HepG2 (cell line): Measurements from ENCODE around the gene NELFB. TPM values are rescaled to one million over a fixed set of nuclear protein-coding genes. Genes with fewer than 3 reads are reported as not detected.

Experiments used
- E2F1 ChIP-seq: sonication (generic); formaldehyde crosslinking; IDR thresholded peaks from 2 replicates; pipeline ENCODE4 v1.5.0; 2020; ENCODE audit warnings: missing genetic modification reagents
- HOXD1 ChIP-seq: sonication (generic); formaldehyde crosslinking; IDR thresholded peaks from 2 replicates; pipeline ENCODE4 v1.5.0; 2020; ENCODE audit warnings: missing genetic modification reagents
- MEF2D ChIP-seq: sonication (generic); formaldehyde crosslinking; IDR thresholded peaks from 2 replicates; pipeline ENCODE4 v1.5.1; 2020; ENCODE audit warnings: mild to moderate bottlenecking, missing genetic modification reagents
- MYC ChIP-seq: sonication (generic); formaldehyde crosslinking; IDR thresholded peaks from 2 replicates; pipeline ENCODE4 v1.9.0; 2021; ENCODE audit warnings: missing genetic modification reagents, borderline replicate concordance
- PBX3 ChIP-seq: sonication (generic); formaldehyde crosslinking; IDR thresholded peaks from 2 replicates; pipeline ENCODE4 v1.8.1; 2023; ENCODE audit warnings: missing genetic modification reagents, inconsistent platforms, borderline replicate concordance
- RBM22 ChIP-seq: fragments of 200-400 bp; formaldehyde crosslinking; optimal IDR thresholded peaks from 2 replicates; pipeline ENCODE3; 2017; ENCODE audit warnings: mild to moderate bottlenecking, low read length, moderate library complexity
- SMAD1 ChIP-seq: sonication (generic); formaldehyde crosslinking; IDR thresholded peaks from 2 replicates; pipeline ENCODE4 v1.4.0; 2020; ENCODE audit warnings: missing genetic modification reagents, low read depth, mild to moderate bottlenecking, borderline replicate concordance
- U2AF1 ChIP-seq: fragments of 200-400 bp; formaldehyde crosslinking; optimal IDR thresholded peaks from 2 replicates; pipeline ENCODE3; 2017; ENCODE audit warnings: mild to moderate bottlenecking, low read depth, low read length
- USF2 ChIP-seq, 2 experiments: sonication (generic) in 1 of 2; formaldehyde crosslinking in 1 of 2; IDR thresholded peaks; 2 replicates each; pipeline versions ENCODE4 v1.5.1 to v1.6.1; 2011 to 2020; ENCODE audit warnings: borderline replicate concordance in 1 of 2, low read depth in 1 of 2, low read length in 1 of 2, mild to moderate bottlenecking in 1 of 2, missing genetic modification reagents in 1 of 2, moderate library complexity in 1 of 2
- ZMAT5 ChIP-seq: sonication (generic); formaldehyde crosslinking; IDR thresholded peaks from 2 replicates; pipeline ENCODE4 v1.5.0; 2020; ENCODE audit warnings: mild to moderate bottlenecking, low read depth, missing genetic modification reagents, borderline replicate concordance
- ZNF407 ChIP-seq: sonication (generic); formaldehyde crosslinking; IDR thresholded peaks from one replicate; pipeline ENCODE4 v1.5.1; 2020; ENCODE audit warnings: mild to moderate bottlenecking, missing genetic modification reagents; ENCODE audit errors: not compliant biosample characterization
- ZNF543 ChIP-seq: sonication (generic); formaldehyde crosslinking; IDR thresholded peaks from 2 replicates; pipeline ENCODE4 v1.4.0; 2020; ENCODE audit warnings: mild to moderate bottlenecking, missing genetic modification reagents
- ZNF546 ChIP-seq: sonication (generic); formaldehyde crosslinking; conservative IDR thresholded peaks from 2 replicates; pipeline ENCODE4 v1.8.1; 2023; ENCODE audit warnings: mild to moderate bottlenecking, missing genetic modification reagents
- ZNF720 ChIP-seq: sonication (generic); formaldehyde crosslinking; IDR thresholded peaks from 2 replicates; pipeline ENCODE4 v1.4.0; 2020; ENCODE audit warnings: missing genetic modification reagents
- polyA plus RNA-seq, 8 experiments: library from polyadenylated mRNA; depleted of rRNA in 3 of 8; stranded (reverse) in 7 of 8; unstranded in 1 of 8; fragments of >200 nt; fragmentation: Illumina TruSeq in 4 of 8; extraction: Trizol in 4 of 8; gene quantifications; 2 replicates each; pipeline versions ENCODE4 v1.2.1 to v1.2.3, GENCODE V29; 2011 to 2016; ENCODE audit warnings: low read depth in 4 of 8, missing spikeins in 1 of 8, mixed read lengths in 1 of 8; ENCODE audit not compliant: insufficient read depth in 1 of 8
- total RNA-seq, 5 experiments: library from RNA; depleted of rRNA; stranded (reverse); fragments of >200 nt; fragmentation: Illumina TruSeq; extraction: Trizol; gene quantifications; 2 replicates each; pipeline ENCODE4 v1.2.3, GENCODE V29; 2016; ENCODE audit warnings: low read depth in 1 of 5

The NELFB gene
- total and polyA plus RNA-seq, 2 of the 13 experiments (the other 11 are each of a cell fraction or from before 2014, with no cell fraction given) = 26.5 to 45.8 TPM

GRCh38 chr9:137241490-137242268 is 13.4 kb upstream of the NELFB start (continued):
- TF ChIP-seq ZMAT5 (CRISPR knock-in tag) = no peak
- no peak for TF ChIP-seq PBX3
- no peak for TF ChIP-seq ZNF407 (CRISPR knock-in tag)
- no peak for TF ChIP-seq ZNF720 (CRISPR knock-in tag)
- 0 out of 2 replicates have a peak, but pooled peaks have one; percentile 29 for TF ChIP-seq ZNF543 (CRISPR knock-in tag)
- TF ChIP-seq MYC (CRISPR knock-in tag) = no peak
- TF ChIP-seq E2F1 (CRISPR knock-in tag) = no peak; the same call in 1 of the 2 replicates
- no peak for TF ChIP-seq SMAD1
- TF ChIP-seq USF2 (IDR thresholded peaks at IDR 0.05; ENCODE audit: low read depth, low read length) = no peak
- no peak for TF ChIP-seq USF2 (CRISPR knock-in tag; IDR thresholded peaks at IDR 0.05; ENCODE audit: borderline replicate concordance)
- TF ChIP-seq HOXD1 (CRISPR knock-in tag) = no peak
- 0 out of 2 replicates have a peak, but pooled peaks have one; percentile 30 for TF ChIP-seq ZNF546 (CRISPR knock-in tag)
- TF ChIP-seq RBM22 = no peak
- 0 out of 2 replicates have a peak, but pooled peaks have one; percentile 25 for TF ChIP-seq MEF2D (CRISPR knock-in tag)
- TF ChIP-seq U2AF1 = peak; percentile 91
